SK-N-SH treated with all-trans-retinoic acid at 6 μM for 48 hours (cell line): ENCODE results near the gene RASA1.

ENCODE experiments used
- ATAC-seq: fragments of 200-7000 bp; cut with Tn5 transposase; 3 replicates; pipeline ENCODE4 v1.9.1; 2020; ENCODE audit warnings: mild to moderate bottlenecking, moderate library complexity
- ARNTL ChIP-seq: fragments of 450-650 bp; formaldehyde crosslinking; IDR thresholded peaks from 2 replicates; pipeline ENCODE4 v1.5.0; 2020; ENCODE audit warnings: low read depth, mild to moderate bottlenecking, moderate library complexity, borderline replicate concordance
- BACH2 ChIP-seq: fragments of 250-450 bp; sonication (Bioruptor Pico); IDR thresholded peaks from 2 replicates; pipeline ENCODE4 v1.9.0; 2021; ENCODE audit warnings: mild to moderate bottlenecking, borderline replicate concordance
- CREB5 ChIP-seq: fragments of 250-450 bp; sonication (Bioruptor Pico); IDR thresholded peaks from 2 replicates; pipeline ENCODE4 v1.5.1; 2020; ENCODE audit warnings: low read depth, mild to moderate bottlenecking, moderate library complexity
- CSRNP3 ChIP-seq: fragments of 250-450 bp; sonication (Bioruptor Pico); IDR thresholded peaks from 2 replicates; pipeline ENCODE4 v1.5.1; 2021; ENCODE audit warnings: mild to moderate bottlenecking, moderate library complexity
- ESRRG ChIP-seq: fragments of 250-450 bp; sonication (Bioruptor Pico); IDR thresholded peaks from 2 replicates; pipeline ENCODE4 v1.6.1; 2021; ENCODE audit warnings: mild to moderate bottlenecking
- GLIS3 ChIP-seq: fragments of 250-450 bp; sonication (Bioruptor Pico); IDR thresholded peaks from 2 replicates; pipeline ENCODE4 v1.5.0; 2020; ENCODE audit warnings: mild to moderate bottlenecking, moderate library complexity
- ISL1 ChIP-seq: fragments of 250-450 bp; sonication (Bioruptor Pico); IDR thresholded peaks from 2 replicates; pipeline ENCODE4 v2.1.2; 2022; ENCODE audit warnings: mild to moderate bottlenecking, moderate library complexity
- OSR1 ChIP-seq: fragments of 250-450 bp; sonication (Bioruptor Pico); IDR thresholded peaks from 2 replicates; pipeline ENCODE4 v1.8.0; 2022; ENCODE audit warnings: moderate library complexity, mild to moderate bottlenecking, inconsistent platforms
- POU6F1 ChIP-seq: fragments of 250-450 bp; sonication (Bioruptor Pico); IDR thresholded peaks from 2 replicates; pipeline ENCODE4 v1.8.0; 2021; ENCODE audit warnings: low read depth, mild to moderate bottlenecking, moderate library complexity, borderline replicate concordance
- PPARA ChIP-seq: fragments of 250-450 bp; sonication (Bioruptor Pico); IDR thresholded peaks from 2 replicates; pipeline ENCODE4 v1.5.0; 2020; ENCODE audit warnings: mild to moderate bottlenecking, borderline replicate concordance
- RARB ChIP-seq: fragments of 250-450 bp; sonication (Bioruptor Pico); IDR thresholded peaks from 2 replicates; pipeline ENCODE4 v1.8.0; 2021; ENCODE audit warnings: mild to moderate bottlenecking, moderate library complexity
- SNAI2 ChIP-seq: fragments of 250-450 bp; sonication (Bioruptor Pico); IDR thresholded peaks from 2 replicates; pipeline ENCODE4 v1.5.0; 2020; ENCODE audit warnings: mild to moderate bottlenecking, moderate library complexity
- TCF4 ChIP-seq: fragments of 250-450 bp; sonication (Bioruptor Pico); IDR thresholded peaks from 2 replicates; pipeline ENCODE4 v1.8.0; 2021; ENCODE audit warnings: mild to moderate bottlenecking, moderate library complexity, borderline replicate concordance
- TOX ChIP-seq: fragments of 250-450 bp; sonication (Bioruptor Pico); IDR thresholded peaks from 2 replicates; pipeline ENCODE4 v1.8.0; 2021; ENCODE audit warnings: mild to moderate bottlenecking, moderate library complexity, borderline replicate concordance
- TSHZ2 ChIP-seq: fragments of 250-450 bp; sonication (Bioruptor Pico); IDR thresholded peaks from 2 replicates; pipeline ENCODE4 v1.5.0; 2020; ENCODE audit warnings: mild to moderate bottlenecking, moderate library complexity
- ZC3H10 ChIP-seq: fragments of 250-450 bp; sonication (Bioruptor Pico); IDR thresholded peaks from 2 replicates; pipeline ENCODE4 v1.5.1; 2021; ENCODE audit warnings: mild to moderate bottlenecking, moderate library complexity
- ZFP3 ChIP-seq: fragments of 250-450 bp; sonication (Bioruptor Pico); IDR thresholded peaks from 2 replicates; pipeline ENCODE4 v1.5.0; 2020; ENCODE audit warnings: mild to moderate bottlenecking, moderate library complexity
- ZFP30 ChIP-seq: fragments of 450-650 bp; formaldehyde crosslinking; IDR thresholded peaks from 2 replicates; pipeline ENCODE4 v1.5.0; 2022; ENCODE audit warnings: mild to moderate bottlenecking, moderate library complexity
- ZNF565 ChIP-seq: fragments of 450-650 bp; formaldehyde crosslinking; conservative IDR thresholded peaks from 2 replicates; pipeline ENCODE4 v1.5.0; 2020; ENCODE audit warnings: low read depth, mild to moderate bottlenecking, moderate library complexity
- ZNF70 ChIP-seq: fragments of 450-650 bp; formaldehyde crosslinking; IDR thresholded peaks from 2 replicates; pipeline ENCODE4 v1.5.0; 2020; ENCODE audit warnings: mild to moderate bottlenecking, moderate library complexity
- ZNF8 ChIP-seq: fragments of 450-650 bp; formaldehyde crosslinking; IDR thresholded peaks from 2 replicates; pipeline ENCODE4 v1.5.0; 2020; ENCODE audit warnings: mild to moderate bottlenecking, moderate library complexity

Gene RASA1

GRCh38 chr5:87276655-87277054 lies 9.0 kb downstream of the RASA1 start:
- no peak for ATAC-seq
- no peak for TF ChIP-seq OSR1 (CRISPR knock-in tag)
- TF ChIP-seq POU6F1 (CRISPR knock-in tag): no peak
- no peak for TF ChIP-seq ESRRG (CRISPR knock-in tag)
- TF ChIP-seq GLIS3: no peak
- TF ChIP-seq ZNF70 (CRISPR knock-in tag): no peak
- TF ChIP-seq SNAI2 (CRISPR knock-in tag): no peak
- TF ChIP-seq ZC3H10 (CRISPR knock-in tag): no peak
- TF ChIP-seq CSRNP3 (CRISPR knock-in tag): no peak
- TF ChIP-seq BACH2 (CRISPR knock-in tag): no peak
- no peak for TF ChIP-seq RARB (CRISPR knock-in tag)
- TF ChIP-seq ISL1 (CRISPR knock-in tag): no peak
- TF ChIP-seq ARNTL (CRISPR knock-in tag): no peak

- TF ChIP-seq POU6F1 (CRISPR knock-in tag) (no peak), OSR1 (CRISPR knock-in tag) (no peak), TSHZ2 (CRISPR knock-in tag) (no peak), SNAI2 (CRISPR knock-in tag) (no peak), ZNF565 (CRISPR knock-in tag) (no peak), ARNTL (CRISPR knock-in tag) (no peak), PPARA (CRISPR knock-in tag) (no peak), RARB (CRISPR knock-in tag) (no peak), ZNF70 (CRISPR knock-in tag) (no peak)
- TF ChIP-seq, all 23 proteins: peak for 0
- no peak for ATAC-seq
Observed at GRCh38 chr5:87277279-87277835, 9.7 kb downstream of the RASA1 start.

GRCh38 chr5:87278590-87279100 lies 11.0 kb downstream of the RASA1 start:
- ATAC-seq: no peak
- TF ChIP-seq ZFP3 (CRISPR knock-in tag) (no peak), BACH2 (CRISPR knock-in tag) (no peak), OSR1 (CRISPR knock-in tag) (no peak), ZC3H10 (CRISPR knock-in tag) (no peak), ZNF565 (CRISPR knock-in tag) (no peak), CREB5 (CRISPR knock-in tag) (no peak), ARNTL (CRISPR knock-in tag) (no peak), GLIS3 (no peak), TOX (no peak), ESRRG (CRISPR knock-in tag) (no peak), SNAI2 (CRISPR knock-in tag) (no peak), ISL1 (CRISPR knock-in tag) (no peak), RARB (CRISPR knock-in tag) (no peak), ZFP30 (CRISPR knock-in tag) (no peak), PPARA (CRISPR knock-in tag) (no peak), TCF4 (no peak), ZNF8 (no peak), TSHZ2 (CRISPR knock-in tag) (no peak)
